Large intestine (tissue), 3 donors: ENCODE measurements around the gene PLEKHA5. TPM values are rescaled to one million over a fixed set of nuclear protein-coding genes. Genes with fewer than 3 reads are reported as not detected.
"Not testable (repeated sequence)": the region's sequence is repeated elsewhere in the genome, so short reads cannot be mapped to it uniquely, and the experiment has no call there.

Source experiments
- DNase-seq, 2 donors: peaks; one replicate each; pipeline versions ENCODE4 v3.0.0 to v3.0.0-alpha.2; 2013
- H3K27ac ChIP-seq: one replicate; pipeline ENCODE4 v1.5.1; 2013; ENCODE audit warnings: low read length
- H3K27me3 ChIP-seq: 2 replicates; pipeline ENCODE4 v1.6.1; 2013; ENCODE audit warnings: low read length; ENCODE audit not compliant: control insufficient read depth, insufficient read depth
- H3K36me3 ChIP-seq: 2 replicates; pipeline ENCODE4 v1.6.1; 2013; ENCODE audit warnings: low read length; ENCODE audit not compliant: control insufficient read depth, insufficient read depth
- H3K4me1 ChIP-seq: one replicate; pipeline ENCODE4 v1.6.1; 2013; ENCODE audit warnings: low read length; ENCODE audit not compliant: control insufficient read depth, insufficient read depth
- H3K4me3 ChIP-seq: one replicate; pipeline ENCODE4 v1.5.1; 2013; ENCODE audit warnings: low read length
- H3K9me3 ChIP-seq: one replicate; pipeline ENCODE4 v1.6.1; 2013; ENCODE audit warnings: mild to moderate bottlenecking, low read depth, low read length, moderate library complexity; ENCODE audit not compliant: control insufficient read depth
- WGBS: methylation state at CpG from one replicate; pipeline ENCODE4 v1.1.5; 2013; ENCODE audit warnings: low lambda C conversion rate; ENCODE audit not compliant: insufficient coverage; 5-methylcytosine and 5-hydroxymethylcytosine counted together
- polyA plus RNA-seq: library from polyadenylated mRNA; unstranded; fragments of 120-200 nt; gene quantifications from one replicate; pipeline ENCODE4 v1.2.1, GENCODE V29; 2013

Gene PLEKHA5
- polyA plus RNA-seq, 1 donor, result 43.8 TPM

GRCh38 chr12:19288161-19288560 is 158.6 kb downstream of the PLEKHA5 start:
- no peak overlapping the region for H3K4me3 ChIP-seq
- WGBS, result 96% methylated on average over 4 of the region's 4 CpGs
- DNase-seq, result no peak
- no peaks in the 10 kb centered on the region for H3K9me3 ChIP-seq
- H3K27me3 ChIP-seq, result no peaks in the 10 kb centered on the region
- no peak overlapping the region for H3K27ac ChIP-seq
- no peaks in the 10 kb centered on the region for H3K4me1 ChIP-seq
- peaks cover 26% of the 10 kb centered on the region for H3K36me3 ChIP-seq

DNA sequence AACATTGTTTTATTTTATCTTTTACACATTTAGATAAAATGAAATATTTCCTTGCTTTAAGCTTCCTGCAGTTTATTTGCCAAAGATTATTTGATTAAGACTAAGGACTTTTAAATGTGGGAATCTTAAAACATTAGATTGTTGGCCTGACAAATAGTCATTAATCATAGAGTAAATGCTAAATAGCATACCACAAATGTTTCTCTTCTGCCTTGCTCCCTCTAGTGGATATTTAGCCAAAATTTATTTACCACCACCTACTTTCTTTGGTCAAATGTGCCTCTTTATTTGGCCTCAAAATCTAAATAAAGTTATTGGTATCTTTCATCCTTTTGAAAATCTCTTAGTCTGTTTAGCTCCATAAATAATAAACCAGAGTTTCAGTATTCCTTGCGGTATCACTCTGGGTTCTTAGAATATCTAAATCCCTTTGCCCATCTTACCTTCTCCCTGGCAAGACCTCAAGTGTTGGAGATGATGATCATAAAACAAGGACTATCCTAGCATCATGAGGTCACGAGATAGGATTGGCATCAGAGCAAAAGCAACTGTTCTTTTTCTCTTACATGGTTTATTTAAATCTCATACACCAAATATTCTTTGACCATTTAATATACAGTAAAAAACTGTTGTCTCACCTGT is 159.2 kb downstream of the PLEKHA5 start:
- WGBS, result 83% methylated on average over 1 of the region's 2 CpGs
- peak in 1 of 2 donors; percentile 19 for DNase-seq

GRCh38 chr12:19298836-19299605 is 169.5 kb downstream of the PLEKHA5 start:
- Histone ChIP-seq H3K4me3 (no peak overlapping the region), H3K27ac (no peak overlapping the region), H3K36me3 (peaks cover 14% of the 10 kb centered on the region), H3K4me1 (no peaks in the 10 kb centered on the region), H3K9me3 (no peaks in the 10 kb centered on the region), H3K27me3 (no peaks in the 10 kb centered on the region)
- WGBS, result 100% methylated on average over 2 of the region's 7 CpGs
- DNase-seq, result no peak

More for the DNA sequence above, 159.2 kb downstream of the PLEKHA5 start:
- H3K9me3 ChIP-seq, result no peaks in the 10 kb centered on the region
- H3K4me1 ChIP-seq, result no peaks in the 10 kb centered on the region
- no peak overlapping the region for H3K4me3 ChIP-seq
- H3K27ac ChIP-seq, result no peak overlapping the region
- no peaks in the 10 kb centered on the region for H3K27me3 ChIP-seq
- peaks cover 21% of the 10 kb centered on the region for H3K36me3 ChIP-seq

- Histone ChIP-seq H3K36me3 (peaks cover 17% of the 10 kb centered on the region), H3K27ac (no peak overlapping the region), H3K4me3 (no peak overlapping the region), H3K9me3 (no peaks in the 10 kb centered on the region), H3K4me1 (no peaks in the 10 kb centered on the region), H3K27me3 (no peaks in the 10 kb centered on the region)
- WGBS, result no CpG with 5 or more reads among the region's 3 CpGs
- no peak for DNase-seq
These were observed 170.2 kb downstream of the PLEKHA5 start for GRCh38 chr12:19299765-19300164.

DNA sequence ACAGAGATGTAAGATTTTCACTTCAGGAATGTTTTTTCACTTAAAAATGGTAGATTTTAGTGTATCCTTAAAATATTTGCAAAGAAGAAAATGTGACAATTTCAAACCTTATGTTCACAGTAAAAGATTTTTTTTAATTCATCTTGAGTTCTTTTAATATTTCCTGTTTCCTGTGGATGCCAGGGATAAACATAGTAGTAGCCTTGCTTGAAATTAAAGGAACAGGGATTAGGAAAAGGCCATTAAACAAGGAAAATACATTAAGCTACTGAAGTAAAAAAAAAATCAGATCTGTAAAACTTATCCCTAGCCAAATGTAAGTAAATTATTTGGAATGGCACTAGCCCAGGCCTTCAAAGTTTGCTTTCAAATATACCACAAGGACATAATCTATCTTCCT is 171.7 kb downstream of the PLEKHA5 start:
- no peak overlapping the region for H3K27ac ChIP-seq

DNA sequence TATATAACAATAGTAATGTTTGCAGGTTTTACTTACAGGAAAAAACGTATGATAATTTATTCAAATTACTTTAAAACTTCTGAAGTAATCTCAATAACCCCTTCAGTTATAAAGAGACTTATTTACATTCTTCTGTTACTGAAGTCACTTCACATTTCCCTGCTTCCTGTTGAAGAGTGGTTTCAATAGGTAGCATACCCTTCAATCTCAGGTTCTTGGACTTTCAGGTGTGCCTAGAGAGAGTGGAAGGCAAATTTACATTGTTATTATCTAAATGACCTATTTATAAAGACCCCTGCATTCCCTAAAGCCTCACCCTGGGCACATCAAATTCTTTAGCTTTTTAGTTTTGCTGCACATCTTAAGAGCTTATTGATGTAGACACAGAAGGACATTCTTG is 172.2 kb downstream of the PLEKHA5 start:
- Histone ChIP-seq H3K27ac (no peak overlapping the region), H3K4me3 (no peak overlapping the region), H3K4me1 (no peaks in the 10 kb centered on the region), H3K9me3 (peaks cover 4% of the 10 kb centered on the region), H3K36me3 (peaks cover 24% of the 10 kb centered on the region), H3K27me3 (no peaks in the 10 kb centered on the region)
- WGBS, result 78% methylated on average over 1 of the region's 1 CpG
- DNase-seq, result no peak

More for the DNA sequence above, 171.7 kb downstream of the PLEKHA5 start:
- H3K4me1 ChIP-seq, result no peaks in the 10 kb centered on the region
- peaks cover 21% of the 10 kb centered on the region for H3K36me3 ChIP-seq
- H3K27me3 ChIP-seq, result no peaks in the 10 kb centered on the region
- peaks cover 2% of the 10 kb centered on the region for H3K9me3 ChIP-seq
- DNase-seq, result no peak
- H3K4me3 ChIP-seq, result no peak overlapping the region

DNA sequence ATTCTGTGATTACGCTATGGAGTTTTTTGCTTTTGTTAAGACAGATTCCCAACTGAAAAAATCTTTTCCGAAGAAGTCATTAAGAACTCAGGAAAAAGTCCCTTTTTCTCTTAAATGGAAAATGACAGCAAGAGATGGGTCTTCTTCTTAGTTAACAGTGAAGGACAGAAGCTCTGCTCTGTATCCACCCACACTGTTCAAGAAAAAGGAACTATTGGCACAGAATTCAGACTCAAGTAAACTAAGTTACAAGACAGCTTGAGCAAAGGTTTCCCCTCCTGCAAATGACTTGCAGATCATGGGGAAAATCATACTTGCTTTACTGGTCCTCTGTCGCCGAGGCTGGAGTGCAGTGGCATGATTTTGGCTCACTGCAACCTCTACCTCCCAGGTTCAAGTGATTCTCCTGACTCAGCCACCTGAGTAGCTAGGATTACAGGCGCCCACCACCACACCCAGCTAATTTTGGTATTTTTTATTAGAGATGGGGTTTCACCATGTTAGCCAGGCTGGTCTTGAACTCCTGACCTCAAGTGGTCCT is 172.6 kb downstream of the PLEKHA5 start:
- Histone ChIP-seq H3K4me3 (no peak overlapping the region), H3K27ac (no peak overlapping the region), H3K9me3 (peaks cover 4% of the 10 kb centered on the region), H3K4me1 (no peaks in the 10 kb centered on the region), H3K27me3 (no peaks in the 10 kb centered on the region), H3K36me3 (peaks cover 23% of the 10 kb centered on the region)
- no peak for DNase-seq
- 100% methylated on average over 1 of the region's 5 CpGs for WGBS

DNA sequence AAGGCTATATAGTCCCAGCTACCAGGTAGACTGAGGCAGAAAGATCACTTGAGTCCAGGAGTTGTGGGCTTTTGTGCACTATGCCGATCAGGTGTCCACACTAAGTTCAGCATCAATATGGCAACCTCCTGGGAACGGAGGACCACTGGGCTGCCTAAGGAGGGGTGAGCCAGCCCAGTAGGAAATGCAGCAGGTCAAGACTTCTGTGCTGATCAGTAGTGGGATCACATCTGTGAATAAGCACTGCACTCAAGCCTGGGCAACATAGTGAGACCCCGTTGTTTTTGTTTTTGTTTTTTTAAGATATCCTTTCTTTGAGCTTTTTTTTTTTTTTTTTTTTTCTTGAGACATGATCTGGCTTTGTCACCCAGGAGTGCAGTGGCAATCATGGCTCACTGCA is 174.0 kb downstream of the PLEKHA5 start:
- no peaks in the 10 kb centered on the region for H3K27me3 ChIP-seq
- DNase-seq, result no peak
- peaks cover 23% of the 10 kb centered on the region for H3K36me3 ChIP-seq
- H3K27ac ChIP-seq, result no peak overlapping the region
- H3K9me3 ChIP-seq, result peaks cover 4% of the 10 kb centered on the region
- H3K4me1 ChIP-seq, result no peaks in the 10 kb centered on the region
- 100% methylated on average over 1 of the region's 3 CpGs for WGBS
- H3K4me3 ChIP-seq, result no peak overlapping the region

DNA sequence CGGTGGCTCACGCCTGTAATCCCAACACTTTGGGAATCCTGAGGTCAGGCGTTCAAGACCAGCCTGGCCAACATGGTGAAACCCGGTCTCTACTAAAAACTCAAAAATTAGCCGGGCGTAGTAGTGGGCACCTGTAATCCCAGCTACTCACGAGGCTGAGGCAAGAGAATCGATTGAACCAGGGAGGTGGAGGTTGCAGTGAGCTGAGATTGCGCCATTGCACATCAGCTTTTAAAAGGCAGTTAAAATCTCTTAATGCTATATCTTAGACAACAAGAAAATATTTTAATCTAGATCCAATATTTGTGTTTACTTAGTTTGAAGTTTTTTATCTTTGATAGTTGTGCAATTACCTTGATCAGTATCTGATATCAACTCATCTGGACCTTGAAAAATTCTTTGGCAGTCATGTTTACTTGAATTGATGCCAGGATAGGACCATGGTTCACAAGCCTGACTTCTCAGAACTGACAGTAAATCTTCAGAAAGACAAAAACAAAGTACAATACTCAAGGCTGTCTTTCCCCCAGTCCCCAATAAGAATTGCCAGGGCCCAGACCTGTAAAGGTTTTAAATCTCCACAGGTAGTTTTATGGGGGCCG is 174.7 kb downstream of the PLEKHA5 start:
- Histone ChIP-seq H3K4me3 (no peak overlapping the region), H3K27me3 (no peaks in the 10 kb centered on the region), H3K36me3 (peaks cover 18% of the 10 kb centered on the region), H3K9me3 (peaks cover 4% of the 10 kb centered on the region), H3K4me1 (no peaks in the 10 kb centered on the region), H3K27ac (no peak overlapping the region)
- 100% methylated on average over 1 of the region's 10 CpGs for WGBS
- no peak for DNase-seq

DNA sequence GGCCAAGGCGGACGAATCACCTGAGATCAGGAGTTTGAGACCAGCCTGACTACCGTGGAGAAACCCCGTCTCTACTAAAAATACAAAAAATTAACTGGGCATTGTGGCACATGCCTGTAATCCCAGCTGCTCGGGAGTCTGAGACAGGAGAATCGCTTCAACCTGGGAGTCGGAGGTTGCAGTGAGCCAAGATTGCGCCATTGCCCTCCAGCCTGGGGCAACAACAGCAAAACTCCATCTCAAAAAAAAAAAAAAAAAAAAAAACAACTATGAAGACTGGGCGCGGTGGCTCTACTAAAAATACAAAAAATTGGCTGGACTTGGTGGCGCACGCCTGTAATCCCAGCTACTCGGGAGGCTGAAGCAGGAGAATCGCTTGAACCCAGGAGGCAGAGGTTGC is 176.1 kb downstream of the PLEKHA5 start:
- H3K4me1 ChIP-seq, H3K27me3 ChIP-seq, H3K27ac ChIP-seq, H3K9me3 ChIP-seq, H3K4me3 ChIP-seq, DNase-seq: not testable (repeated sequence)
- no CpG with 5 or more reads among the region's 14 CpGs for WGBS
- H3K36me3 ChIP-seq, result peaks cover 18% of the 10 kb centered on the region
